Measurements from ENCODE around the gene STAM2. TPM values are rescaled to one million over a fixed set of nuclear protein-coding genes. Genes with fewer than 3 reads are reported as not detected.

Gene STAM2
- total and polyA plus RNA-seq, 3 experiments from 2014 or later: 3.7 to 19.8 (median 19.6) TPM

Other genes starting within 250 kb of the STAM2 start
- gene CACNB4, start 76.7 kb downstream of the STAM2 start, total RNA-seq: under 1 TPM; 0.18 to 0.20 TPM
- not detected for gene CACNB4, start 76.7 kb downstream of the STAM2 start, polyA plus RNA-seq
- under 1 TPM; 0.58 to 0.59 TPM for gene FMNL2, start 159.4 kb upstream of the STAM2 start, total RNA-seq
- 0.05 TPM for gene FMNL2, start 159.4 kb upstream of the STAM2 start, polyA plus RNA-seq

Measured in CD8-positive, alpha-beta memory T cell (primary cell).